Measurements from ENCODE around the gene SERTAD3.

- TF ChIP-seq POLR2A (IDR thresholded peaks at IDR 0.05), result peak in 1 of 2 donors; percentile 43
- TF ChIP-seq, protein P1, sequence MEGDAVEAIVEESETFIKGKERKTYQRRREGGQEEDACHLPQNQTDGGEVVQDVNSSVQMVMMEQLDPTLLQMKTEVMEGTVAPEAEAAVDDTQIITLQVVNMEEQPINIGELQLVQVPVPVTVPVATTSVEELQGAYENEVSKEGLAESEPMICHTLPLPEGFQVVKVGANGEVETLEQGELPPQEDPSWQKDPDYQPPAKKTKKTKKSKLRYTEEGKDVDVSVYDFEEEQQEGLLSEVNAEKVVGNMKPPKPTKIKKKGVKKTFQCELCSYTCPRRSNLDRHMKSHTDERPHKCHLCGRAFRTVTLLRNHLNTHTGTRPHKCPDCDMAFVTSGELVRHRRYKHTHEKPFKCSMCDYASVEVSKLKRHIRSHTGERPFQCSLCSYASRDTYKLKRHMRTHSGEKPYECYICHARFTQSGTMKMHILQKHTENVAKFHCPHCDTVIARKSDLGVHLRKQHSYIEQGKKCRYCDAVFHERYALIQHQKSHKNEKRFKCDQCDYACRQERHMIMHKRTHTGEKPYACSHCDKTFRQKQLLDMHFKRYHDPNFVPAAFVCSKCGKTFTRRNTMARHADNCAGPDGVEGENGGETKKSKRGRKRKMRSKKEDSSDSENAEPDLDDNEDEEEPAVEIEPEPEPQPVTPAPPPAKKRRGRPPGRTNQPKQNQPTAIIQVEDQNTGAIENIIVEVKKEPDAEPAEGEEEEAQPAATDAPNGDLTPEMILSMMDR (IDR thresholded peaks at IDR 0.05), result no peak
These were observed 27.1 kb downstream of the SERTAD3 start for GRCh38 chr19:40416918-40417642.
